K562 (cell line): ENCODE data around the gene DHX57. TPM values are rescaled to one million over a fixed set of nuclear protein-coding genes. Genes with fewer than 3 reads are reported as not detected.

ENCODE experiments used
- ETS1 ChIP-seq: conservative IDR thresholded peaks from 2 replicates; pipeline ENCODE4 v1.6.1; 2011; ENCODE audit warnings: low read depth, mild to moderate bottlenecking, low read length; ENCODE audit not compliant: control insufficient read depth
- EWSR1 ChIP-seq: fragments of 450-650 bp; IDR thresholded peaks from 2 replicates; pipeline ENCODE4 v1.6.1; 2018; ENCODE audit warnings: borderline replicate concordance, mild to moderate bottlenecking, low read depth, moderate library complexity; ENCODE audit not compliant: partially characterized antibody
- FIP1L1 ChIP-seq: fragments of 200-400 bp; formaldehyde crosslinking; IDR thresholded peaks from 2 replicates; pipeline ENCODE4 v1.6.1; 2018; ENCODE audit warnings: mild to moderate bottlenecking, low read depth, low read length; ENCODE audit not compliant: poor library complexity, severe bottlenecking
- GABPB1 ChIP-seq: sonication (generic); formaldehyde crosslinking; IDR thresholded peaks from 2 replicates; pipeline ENCODE4 v1.8.0; 2022; ENCODE audit warnings: mild to moderate bottlenecking, missing genetic modification reagents
- HINFP ChIP-seq: fragments of 450-650 bp; conservative IDR thresholded peaks from 2 replicates; pipeline ENCODE4 v1.6.1; 2016; ENCODE audit warnings: missing genetic modification characterization, low read depth, mild to moderate bottlenecking, control low read depth, missing compliant biosample characterization
- ILK ChIP-seq: fragments of 450-650 bp; IDR thresholded peaks from 2 replicates; pipeline ENCODE4 v1.6.1; 2016; ENCODE audit warnings: missing genetic modification characterization, low read depth, mild to moderate bottlenecking, missing compliant biosample characterization, moderate library complexity, borderline replicate concordance
- JUN ChIP-seq, 2 experiments: sonication (generic) in 1 of 2; formaldehyde crosslinking in 1 of 2; IDR thresholded peaks; 2 replicates each; pipeline versions ENCODE4 v1.6.1 to v1.8.0; 2012 to 2022; ENCODE audit warnings: borderline replicate concordance in 2 of 2, mild to moderate bottlenecking in 2 of 2, improper control_type of control experiment in 1 of 2, low read depth in 1 of 2, low read length in 1 of 2, missing genetic modification reagents in 1 of 2
- KLF10 ChIP-seq: fragments of 250-450 bp; sonication (Bioruptor Pico); IDR thresholded peaks from 2 replicates; pipeline ENCODE4 v1.6.1; 2021; ENCODE audit warnings: matching md5 sums
- NR2F6 ChIP-seq: fragments of 450-650 bp; formaldehyde crosslinking; IDR thresholded peaks from 2 replicates; pipeline ENCODE4 v1.4.0; 2020; ENCODE audit warnings: mild to moderate bottlenecking
- OTX1 ChIP-seq: fragments of 450-650 bp; formaldehyde crosslinking; IDR thresholded peaks from 2 replicates; pipeline ENCODE4 v1.4.0; 2022; ENCODE audit warnings: mild to moderate bottlenecking
- POLR2G ChIP-seq: fragments of 200-400 bp; formaldehyde crosslinking; IDR thresholded peaks from 2 replicates; pipeline ENCODE4 v1.6.1; 2017; ENCODE audit warnings: low read depth, mild to moderate bottlenecking, antibody characterized with exemption, low read length, moderate library complexity
- POLR2H ChIP-seq: IDR thresholded peaks from 2 replicates; pipeline ENCODE4 v1.6.1; 2016; ENCODE audit warnings: missing genetic modification characterization, low read depth, mild to moderate bottlenecking, control low read depth, missing compliant biosample characterization, moderate library complexity
- RCOR1 ChIP-seq, 2 experiments: IDR thresholded peaks; 2 replicates each; pipeline ENCODE4 v1.6.1; 2012; ENCODE audit warnings: low read depth in 2 of 2, low read length in 2 of 2, borderline replicate concordance in 1 of 2, improper control_type of control experiment in 1 of 2
- TEAD4 ChIP-seq, 2 experiments: sonication (generic) in 1 of 2; formaldehyde crosslinking in 1 of 2; IDR thresholded peaks; 2 replicates each; pipeline versions ENCODE4 v1.6.1 to v1.8.0; 2012 to 2022; ENCODE audit warnings: borderline replicate concordance in 1 of 2, inconsistent platforms in 1 of 2, low read length in 1 of 2, mild to moderate bottlenecking in 1 of 2, missing genetic modification reagents in 1 of 2
- UBTF ChIP-seq, 2 experiments: IDR thresholded peaks; 2 replicates each; pipeline ENCODE4 v1.6.1; 2012; ENCODE audit warnings: improper control_type of control experiment in 2 of 2, low read depth in 2 of 2, low read length in 2 of 2, borderline replicate concordance in 1 of 2
- ZBTB49 ChIP-seq: sonication (generic); formaldehyde crosslinking; IDR thresholded peaks from 2 replicates; pipeline ENCODE4 v1.8.0; 2022; ENCODE audit warnings: missing genetic modification reagents, mild to moderate bottlenecking, borderline replicate concordance
- ZNF644 ChIP-seq: fragments of 200-800 bp; sonication (Bioruptor generic); IDR thresholded peaks from 2 replicates; pipeline ENCODE4 v1.6.1; 2016; ENCODE audit warnings: low read depth, missing genetic modification characterization, missing compliant biosample characterization
- polyA plus RNA-seq, 8 experiments: library from polyadenylated mRNA; depleted of rRNA in 4 of 8; stranded (reverse) in 5 of 8; unstranded in 3 of 8; fragments of >200 nt; fragmentation: Nextera tagmentation in 2 of 8; fragmentation: Illumina TruSeq in 1 of 8; extraction: Ambion mirVana in 2 of 8; extraction: Trizol in 1 of 8; gene quantifications; 2 replicates each; pipeline versions ENCODE4 v1.2.1 to v1.2.3, GENCODE V29; 2011 to 2014; ENCODE audit warnings: inconsistent platforms in 1 of 8, missing spikeins in 1 of 8
- total RNA-seq, 7 experiments: library from RNA; depleted of rRNA in 6 of 7; stranded (reverse); fragments of >200 nt in 6 of 7; fragmentation: Illumina TruSeq in 2 of 7; extraction: Trizol in 2 of 7; gene quantifications; 2 replicates each; pipeline versions ENCODE4 v1.2.1 to v1.2.3, GENCODE V29; 2011 to 2021; ENCODE audit warnings: low replicate concordance in 1 of 7

Gene DHX57
- total and polyA plus RNA-seq, 9 of the 15 experiments (the other 6 are each of a cell fraction or from before 2014, with no cell fraction given), result 7.4 to 23.6 (median 17.9) TPM

- 0 out of 2 replicates have a peak, but pooled peaks have one; percentile 53 for TF ChIP-seq JUN (IDR thresholded peaks at IDR 0.05; ENCODE audit: borderline replicate concordance, low read depth, low read length)
- TF ChIP-seq JUN (CRISPR knock-in tag; IDR thresholded peaks at IDR 0.05; ENCODE audit: borderline replicate concordance), result no peak; the same call in 1 of the 2 replicates
- no peak for TF ChIP-seq EWSR1
- peak in 1 of 2 experiments; percentile 45; a peak in 1 of 4 replicates for TF ChIP-seq RCOR1 (IDR thresholded peaks at IDR 0.05; ENCODE audit: borderline replicate concordance in 1 of 2, low read depth in 2 of 2, low read length in 2 of 2)
- TF ChIP-seq ZBTB49 (CRISPR knock-in tag), result peak; percentile 96
- TF ChIP-seq ETS1, result no peak; the same call in none of the 2 replicates
- TF ChIP-seq GABPB1, result peak; percentile 90
- peak; percentile 61 for TF ChIP-seq TEAD4 (IDR thresholded peaks at IDR 0.05; ENCODE audit: low read length)
- no peak for TF ChIP-seq TEAD4 (CRISPR knock-in tag; IDR thresholded peaks at IDR 0.05; ENCODE audit: borderline replicate concordance)
- no peak; the same call in 1 of the 2 replicates for TF ChIP-seq KLF10
- TF ChIP-seq UBTF (IDR thresholded peaks at IDR 0.05; ENCODE audit: borderline replicate concordance in 1 of 2, low read depth in 2 of 2, low read length in 2 of 2), result no peak
- TF ChIP-seq ZNF644 (tag), result 0 out of 2 replicates have a peak, but pooled peaks have one; percentile 59
- peak; percentile 64; the same call in 1 of the 2 replicates for TF ChIP-seq NR2F6 (CRISPR knock-in tag)
- peak; percentile 98 for TF ChIP-seq POLR2G
- no peak for TF ChIP-seq HINFP (tag)
- TF ChIP-seq FIP1L1, result peak; percentile 92
- peak; percentile 91 for TF ChIP-seq OTX1 (CRISPR knock-in tag)
- peak; percentile 99 for TF ChIP-seq POLR2H (tag)
- TF ChIP-seq ILK, result no peak
Measured at GRCh38 chr2:38750891-38751595, 124.7 kb downstream of the DHX57 start, which contains the start of gene SRSF7 (continued).
